ENCODE results near the gene PIGM.

Gene PIGM

GRCh38 chr1:159996653-159997052, 35.1 kb downstream of the PIGM start:
- H3K79me2 ChIP-seq (ENCODE audit: insufficient read depth, low read depth), result no peaks in the 10 kb centered on the region
- H3K4me1 ChIP-seq (ENCODE audit: low read depth, poor library complexity, severe bottlenecking), result no peaks in the 10 kb centered on the region
- H3K36me3 ChIP-seq (ENCODE audit: insufficient read depth), result no peaks in the 10 kb centered on the region
- no peak overlapping the region for H3K4me2 ChIP-seq
- no peaks in the 10 kb centered on the region for H3K27me3 ChIP-seq (ENCODE audit: insufficient read depth, low read depth)
- H3K4me3 ChIP-seq (IDR thresholded peaks at IDR 0.05; ENCODE audit: insufficient read depth, low read depth, low read length), result no peak overlapping the region
- no peak overlapping the region for H3K27ac ChIP-seq
- H4K20me1 ChIP-seq (ENCODE audit: insufficient read depth), result no peaks in the 10 kb centered on the region
- TF ChIP-seq, protein P1, sequence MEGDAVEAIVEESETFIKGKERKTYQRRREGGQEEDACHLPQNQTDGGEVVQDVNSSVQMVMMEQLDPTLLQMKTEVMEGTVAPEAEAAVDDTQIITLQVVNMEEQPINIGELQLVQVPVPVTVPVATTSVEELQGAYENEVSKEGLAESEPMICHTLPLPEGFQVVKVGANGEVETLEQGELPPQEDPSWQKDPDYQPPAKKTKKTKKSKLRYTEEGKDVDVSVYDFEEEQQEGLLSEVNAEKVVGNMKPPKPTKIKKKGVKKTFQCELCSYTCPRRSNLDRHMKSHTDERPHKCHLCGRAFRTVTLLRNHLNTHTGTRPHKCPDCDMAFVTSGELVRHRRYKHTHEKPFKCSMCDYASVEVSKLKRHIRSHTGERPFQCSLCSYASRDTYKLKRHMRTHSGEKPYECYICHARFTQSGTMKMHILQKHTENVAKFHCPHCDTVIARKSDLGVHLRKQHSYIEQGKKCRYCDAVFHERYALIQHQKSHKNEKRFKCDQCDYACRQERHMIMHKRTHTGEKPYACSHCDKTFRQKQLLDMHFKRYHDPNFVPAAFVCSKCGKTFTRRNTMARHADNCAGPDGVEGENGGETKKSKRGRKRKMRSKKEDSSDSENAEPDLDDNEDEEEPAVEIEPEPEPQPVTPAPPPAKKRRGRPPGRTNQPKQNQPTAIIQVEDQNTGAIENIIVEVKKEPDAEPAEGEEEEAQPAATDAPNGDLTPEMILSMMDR (conservative IDR thresholded peaks at IDR 0.05; ENCODE audit: low read depth, low read length), result no peak
- H2AFZ ChIP-seq (ENCODE audit: low read depth), result no peak overlapping the region
- no peak overlapping the region for H3K9ac ChIP-seq

- H4K20me1 ChIP-seq (ENCODE audit: insufficient read depth), result no peaks in the 10 kb centered on the region
- no peak overlapping the region for H3K4me2 ChIP-seq
- H3K4me1 ChIP-seq (ENCODE audit: low read depth, poor library complexity, severe bottlenecking), result no peaks in the 10 kb centered on the region
- no peaks in the 10 kb centered on the region for H3K79me2 ChIP-seq (ENCODE audit: insufficient read depth, low read depth)
- H3K4me3 ChIP-seq (IDR thresholded peaks at IDR 0.05; ENCODE audit: insufficient read depth, low read depth, low read length), result no peak overlapping the region
- no peaks in the 10 kb centered on the region for H3K36me3 ChIP-seq (ENCODE audit: insufficient read depth)
- H3K27me3 ChIP-seq (ENCODE audit: insufficient read depth, low read depth), result no peaks in the 10 kb centered on the region
- H2AFZ ChIP-seq (ENCODE audit: low read depth), result no peak overlapping the region
- TF ChIP-seq, protein P1 (conservative IDR thresholded peaks at IDR 0.05; ENCODE audit: low read depth, low read length), result no peak
- H3K9ac ChIP-seq, result no peak overlapping the region
- no peak overlapping the region for H3K27ac ChIP-seq
Measured at GRCh38 chr1:159994896-159995295, 36.9 kb downstream of the PIGM start.

DNA sequence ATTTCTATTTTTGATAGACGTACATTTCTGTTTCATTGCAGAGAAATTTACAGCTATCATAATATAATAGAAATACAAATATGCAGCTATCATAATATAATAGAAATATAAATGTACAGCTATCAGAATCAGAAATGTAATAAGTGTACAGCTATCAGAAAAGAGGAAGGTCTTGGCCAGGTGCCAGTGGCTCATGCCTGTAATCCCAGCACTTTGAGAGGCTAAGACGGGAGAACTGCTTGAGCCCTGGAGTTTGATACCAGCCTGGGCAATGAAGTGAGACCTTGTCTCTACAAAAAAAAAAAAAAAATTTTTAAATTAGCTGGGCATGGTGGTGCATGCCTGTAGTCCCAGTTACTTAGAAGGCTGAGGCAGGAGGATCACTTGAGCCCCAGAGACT, 37.9 kb downstream of the PIGM start:
- no peak overlapping the region for H3K4me2 ChIP-seq
- H3K79me2 ChIP-seq (ENCODE audit: insufficient read depth, low read depth), result no peaks in the 10 kb centered on the region
- H3K36me3 ChIP-seq (ENCODE audit: insufficient read depth), result no peaks in the 10 kb centered on the region
- no peaks in the 10 kb centered on the region for H3K27me3 ChIP-seq (ENCODE audit: insufficient read depth, low read depth)
- H3K4me1 ChIP-seq (ENCODE audit: low read depth, poor library complexity, severe bottlenecking), result no peaks in the 10 kb centered on the region
- no peaks in the 10 kb centered on the region for H4K20me1 ChIP-seq (ENCODE audit: insufficient read depth)
- no peak overlapping the region for H3K27ac ChIP-seq
- H3K4me3 ChIP-seq (IDR thresholded peaks at IDR 0.05; ENCODE audit: insufficient read depth, low read depth, low read length), result no peak overlapping the region
- TF ChIP-seq, protein P1 (conservative IDR thresholded peaks at IDR 0.05; ENCODE audit: low read depth, low read length), result no peak
- H3K9ac ChIP-seq, result no peak overlapping the region
- no peak overlapping the region for H2AFZ ChIP-seq (ENCODE audit: low read depth)

GRCh38 chr1:159992161-159992560, 39.6 kb downstream of the PIGM start:
- Histone ChIP-seq H3K36me3 (ENCODE audit: insufficient read depth) (no peaks in the 10 kb centered on the region), H3K27me3 (ENCODE audit: insufficient read depth, low read depth) (no peaks in the 10 kb centered on the region), H3K79me2 (ENCODE audit: insufficient read depth, low read depth) (no peaks in the 10 kb centered on the region), H4K20me1 (ENCODE audit: insufficient read depth) (no peaks in the 10 kb centered on the region), H2AFZ (ENCODE audit: low read depth) (no peak overlapping the region), H3K4me2 (no peak overlapping the region), H3K4me3 (IDR thresholded peaks at IDR 0.05; ENCODE audit: insufficient read depth, low read depth, low read length) (no peak overlapping the region), H3K9ac (no peak overlapping the region), H3K27ac (no peak overlapping the region), H3K4me1 (ENCODE audit: low read depth, poor library complexity, severe bottlenecking) (no peaks in the 10 kb centered on the region)
- TF ChIP-seq, protein P1 (conservative IDR thresholded peaks at IDR 0.05; ENCODE audit: low read depth, low read length), result no peak

All from KMS-11 (cell line).